ENCODE measurements around the gene ACTL9. TPM values are rescaled to one million over a fixed set of nuclear protein-coding genes. Genes with fewer than 3 reads are reported as not detected.

The ACTL9 gene
- total RNA-seq, 1 donor from 2014 or later, result not detected

GRCh38 chr19:8695911-8696310 is 2.7 kb downstream of the ACTL9 start:
- Histone ChIP-seq H4K20me1 (ENCODE audit: low read depth) (no peaks in the 10 kb centered on the region), H3F3A (ENCODE audit: low read depth) (no peaks in the 10 kb centered on the region), H3K79me2 (ENCODE audit: low read depth) (no peaks in the 10 kb centered on the region), H3K4me3 (no peak overlapping the region), H3K4me1 (no peaks in the 10 kb centered on the region), H3K27me3 (peaks cover 32% of the 10 kb centered on the region), H3K4me2 (no peak overlapping the region), H3K27ac (no peak overlapping the region), H3K36me3 (no peaks in the 10 kb centered on the region), H3K9ac (no peak overlapping the region), H2AFZ (replicated peaks) (no peak overlapping the region), H3K9me3 (ENCODE audit: low read depth) (no peaks in the 10 kb centered on the region)
- no peaks in the 10 kb centered on the region for H3K4me1 Mint-ChIP-seq
- no peak overlapping the region for H3K27ac Mint-ChIP-seq
- H3K36me3 Mint-ChIP-seq, result no peaks in the 10 kb centered on the region
- peaks cover 9% of the 10 kb centered on the region for H3K27me3 Mint-ChIP-seq (ENCODE audit: insufficient read depth, low read depth)
- peaks cover 2% of the 10 kb centered on the region for H3K9me3 Mint-ChIP-seq
- DNase-seq (ENCODE audit: low spot score), result no peak
- TF ChIP-seq EZH2phosphoT487 (IDR thresholded peaks at IDR 0.05) (no peak), CTCF (IDR thresholded peaks at IDR 0.05) (no peak), EZH2 (IDR thresholded peaks at IDR 0.05) (no peak)
- no peak overlapping the region for H3K4me3 Mint-ChIP-seq

GRCh38 chr19:8695501-8695900 is 3.1 kb downstream of the ACTL9 start:
- no peaks in the 10 kb centered on the region for H3K4me1 ChIP-seq
- H3K27ac Mint-ChIP-seq, result no peak overlapping the region
- no peaks in the 10 kb centered on the region for H4K20me1 ChIP-seq (ENCODE audit: low read depth)
- no peak overlapping the region for H2AFZ ChIP-seq (replicated peaks)
- H3K4me1 Mint-ChIP-seq, result no peaks in the 10 kb centered on the region
- H3K27ac ChIP-seq, result no peak overlapping the region
- peaks cover 31% of the 10 kb centered on the region for H3K27me3 ChIP-seq
- no peaks in the 10 kb centered on the region for H3K36me3 Mint-ChIP-seq
- no peaks in the 10 kb centered on the region for H3F3A ChIP-seq (ENCODE audit: low read depth)
- no peak for DNase-seq (ENCODE audit: low spot score)
- no peak for TF ChIP-seq EZH2phosphoT487 (IDR thresholded peaks at IDR 0.05)
- no peak for TF ChIP-seq CTCF (IDR thresholded peaks at IDR 0.05)
- no peak for TF ChIP-seq EZH2 (IDR thresholded peaks at IDR 0.05)
- no peak overlapping the region for H3K4me3 Mint-ChIP-seq
- H3K9ac ChIP-seq, result no peak overlapping the region
- peaks cover 9% of the 10 kb centered on the region for H3K27me3 Mint-ChIP-seq (ENCODE audit: insufficient read depth, low read depth)
- H3K4me3 ChIP-seq, result no peak overlapping the region
- H3K9me3 ChIP-seq (ENCODE audit: low read depth), result no peaks in the 10 kb centered on the region
- no peaks in the 10 kb centered on the region for H3K36me3 ChIP-seq
- no peaks in the 10 kb centered on the region for H3K79me2 ChIP-seq (ENCODE audit: low read depth)
- peaks cover 2% of the 10 kb centered on the region for H3K9me3 Mint-ChIP-seq
- no peak overlapping the region for H3K4me2 ChIP-seq

GRCh38 chr19:8690753-8691539 is 7.6 kb downstream of the ACTL9 start:
- peaks cover 11% of the 10 kb centered on the region for H3K27me3 ChIP-seq
- Mint-ChIP-seq H3K4me3 (no peak overlapping the region), H3K27me3 (ENCODE audit: insufficient read depth, low read depth) (peaks cover 7% of the 10 kb centered on the region), H3K4me1 (no peaks in the 10 kb centered on the region), H3K36me3 (no peaks in the 10 kb centered on the region), H3K9me3 (peaks cover 2% of the 10 kb centered on the region), H3K27ac (no peak overlapping the region)
- no peak overlapping the region for H3K9ac ChIP-seq
- no peaks in the 10 kb centered on the region for H3F3A ChIP-seq (ENCODE audit: low read depth)
- no peaks in the 10 kb centered on the region for H3K79me2 ChIP-seq (ENCODE audit: low read depth)
- no peak overlapping the region for H3K27ac ChIP-seq
- no peaks in the 10 kb centered on the region for H3K36me3 ChIP-seq
- no peak overlapping the region for H2AFZ ChIP-seq (replicated peaks)
- H3K4me1 ChIP-seq, result no peaks in the 10 kb centered on the region
- no peak for DNase-seq (ENCODE audit: low spot score)
- H3K9me3 ChIP-seq (ENCODE audit: low read depth), result no peaks in the 10 kb centered on the region
- no peaks in the 10 kb centered on the region for H4K20me1 ChIP-seq (ENCODE audit: low read depth)
- TF ChIP-seq EZH2 (IDR thresholded peaks at IDR 0.05), result no peak
- H3K4me2 ChIP-seq, result no peak overlapping the region
- H3K4me3 ChIP-seq, result no peak overlapping the region

GRCh38 chr19:8688930-8689329 is 9.7 kb downstream of the ACTL9 start:
- Histone ChIP-seq H3K4me3 (no peak overlapping the region), H4K20me1 (ENCODE audit: low read depth) (no peaks in the 10 kb centered on the region), H3K27ac (no peak overlapping the region), H3K4me2 (no peak overlapping the region), H3K79me2 (ENCODE audit: low read depth) (no peaks in the 10 kb centered on the region), H2AFZ (replicated peaks) (no peak overlapping the region), H3K4me1 (no peaks in the 10 kb centered on the region), H3K36me3 (no peaks in the 10 kb centered on the region), H3F3A (ENCODE audit: low read depth) (no peaks in the 10 kb centered on the region), H3K27me3 (peaks cover 11% of the 10 kb centered on the region), H3K9me3 (ENCODE audit: low read depth) (no peaks in the 10 kb centered on the region), H3K9ac (no peak overlapping the region)
- H3K4me3 Mint-ChIP-seq, result no peak overlapping the region
- H3K9me3 Mint-ChIP-seq, result peaks cover 2% of the 10 kb centered on the region
- no peaks in the 10 kb centered on the region for H3K36me3 Mint-ChIP-seq
- H3K27ac Mint-ChIP-seq, result no peak overlapping the region
- H3K4me1 Mint-ChIP-seq, result no peaks in the 10 kb centered on the region
- no peak for DNase-seq (ENCODE audit: low spot score)
- peaks cover 12% of the 10 kb centered on the region for H3K27me3 Mint-ChIP-seq (ENCODE audit: insufficient read depth, low read depth)
- TF ChIP-seq EZH2 (IDR thresholded peaks at IDR 0.05), result no peak
- TF ChIP-seq EZH2phosphoT487 (IDR thresholded peaks at IDR 0.05), result no peak
- TF ChIP-seq CTCF (IDR thresholded peaks at IDR 0.05), result no peak

Measured in neural progenitor cell (in vitro differentiated cells).